IMR-90 (cell line): Measurements from ENCODE around the gene AHDC1. TPM values are rescaled to one million over a fixed set of nuclear protein-coding genes. Genes with fewer than 3 reads are reported as not detected.
A peak's percentile ranks its signal among the peaks of the same experiment; 100 is the strongest.

Experiments used
- ATAC-seq: fragments of 200-7000 bp; cut with Tn5 transposase; 2 replicates; pipeline ENCODE4 v1.9.1; 2020; ENCODE audit warnings: low read depth, mild to moderate bottlenecking, moderate library complexity
- BruUV-seq: library from RNA; stranded (reverse); fragments of 400-500 nt; replicated peaks from 2 replicates; lab custom pipeline; 2021; lab: Mats Ljungman, UMichigan
- CTCF ChIA-PET: fragments of 300-600 bp; formaldehyde crosslinking; extraction: SDS; loops from one replicate; lab custom pipeline; 2021; ENCODE audit warnings: antibody characterized with exemption; lab: Yijun Ruan, JAX
- POLR2A ChIA-PET: fragments of 300-600 bp; sonication (Branson Sonifier 250); formaldehyde crosslinking; loops from one replicate; lab custom pipeline; 2022; ENCODE audit warnings: antibody characterized with exemption; ENCODE audit not compliant: unreplicated experiment; lab: Charles Lee
- DNase-seq: peaks from one replicate; pipeline ENCODE4 v3.0.0; 2013
- H2AFZ ChIP-seq: replicated peaks from 2 replicates; pipeline ENCODE3; 2013; ENCODE audit warnings: low read length, mild to moderate bottlenecking; ENCODE audit not compliant: poor library complexity
- H2AK5ac ChIP-seq: 2 replicates; pipeline ENCODE4 v1.6.1; 2013; ENCODE audit warnings: low read depth, low read length, inconsistent platforms
- H2AK9ac ChIP-seq: replicated peaks from 2 replicates; pipeline ENCODE3; 2013; ENCODE audit warnings: mild to moderate bottlenecking, low read depth, low read length, moderate library complexity; ENCODE audit not compliant: poor library complexity
- H2BK120ac ChIP-seq: 2 replicates; pipeline ENCODE4 v1.6.1; 2013; ENCODE audit warnings: low read depth, low read length, inconsistent platforms
- H2BK15ac ChIP-seq: 3 replicates; pipeline ENCODE4 v1.6.1; 2013; ENCODE audit warnings: low read depth, low read length, inconsistent platforms
- H2BK20ac ChIP-seq: 2 replicates; pipeline ENCODE4 v1.6.1; 2013; ENCODE audit warnings: low read depth, mild to moderate bottlenecking, inconsistent platforms, low read length, moderate library complexity
- H2BK5ac ChIP-seq: 2 replicates; pipeline ENCODE4 v1.6.1; 2013; ENCODE audit warnings: mild to moderate bottlenecking, low read depth, low read length, inconsistent platforms; ENCODE audit not compliant: poor library complexity, severe bottlenecking
- H3K14ac ChIP-seq: replicated peaks from 2 replicates; pipeline ENCODE4 v1.6.1; 2013; ENCODE audit warnings: low read depth, low read length, inconsistent platforms
- H3K18ac ChIP-seq: 2 replicates; pipeline ENCODE4 v1.6.1; 2013; ENCODE audit warnings: low read depth, low read length, control low read depth
- H3K23ac ChIP-seq: 2 replicates; pipeline ENCODE4 v1.6.1; 2013; ENCODE audit warnings: low read depth, low read length, inconsistent platforms
- H3K27ac ChIP-seq: 2 replicates; pipeline ENCODE4 v1.5.1; 2013; ENCODE audit warnings: mild to moderate bottlenecking, control low read depth, low read length; ENCODE audit not compliant: insufficient read depth
- H3K27me3 ChIP-seq: 2 replicates; pipeline ENCODE4 v1.6.1; 2013; ENCODE audit warnings: low read length; ENCODE audit not compliant: control insufficient read depth, insufficient read depth
- H3K36me3 ChIP-seq: 2 replicates; pipeline ENCODE4 v1.6.1; 2013; ENCODE audit warnings: low read length, mixed read lengths; ENCODE audit not compliant: control insufficient read depth, insufficient read depth
- H3K4ac ChIP-seq: 2 replicates; pipeline ENCODE4 v1.6.1; 2013; ENCODE audit warnings: low read depth, low read length, inconsistent platforms
- H3K4me1 ChIP-seq: 2 replicates; pipeline ENCODE4 v1.6.1; 2013; ENCODE audit warnings: low read length, mixed read lengths; ENCODE audit not compliant: control insufficient read depth, insufficient read depth
- H3K4me2 ChIP-seq: 2 replicates; pipeline ENCODE4 v1.6.1; 2013; ENCODE audit warnings: low read depth, mild to moderate bottlenecking, control low read depth, low read length, moderate library complexity
- H3K4me3 ChIP-seq: 2 replicates; pipeline ENCODE4 v1.5.1; 2013; ENCODE audit warnings: low read depth, mild to moderate bottlenecking, control low read depth, low read length, moderate library complexity; ENCODE audit not compliant: insufficient read depth
- H3K56ac ChIP-seq: 2 replicates; pipeline ENCODE4 v1.6.1; 2013; ENCODE audit warnings: low read length, inconsistent platforms; ENCODE audit not compliant: insufficient read depth; ENCODE audit errors: extremely low read depth
- H3K79me1 ChIP-seq, 2 experiments: 2 replicates each; pipeline ENCODE4 v1.6.1; 2013; ENCODE audit warnings: low read length in 2 of 2, inconsistent platforms in 1 of 2, low read depth in 1 of 2
- H3K9ac ChIP-seq: 2 replicates; pipeline ENCODE4 v1.6.1; 2013; ENCODE audit warnings: low read depth, low read length, control low read depth
- H3K9me1 ChIP-seq: 2 replicates; pipeline ENCODE4 v1.6.1; 2013; ENCODE audit warnings: low read length, inconsistent platforms; ENCODE audit not compliant: insufficient read depth
- H3K9me3 ChIP-seq: 2 replicates; pipeline ENCODE4 v1.6.1; 2013; ENCODE audit warnings: low read length; ENCODE audit not compliant: control insufficient read depth, insufficient read depth
- H4K20me1 ChIP-seq: 2 replicates; pipeline ENCODE4 v1.6.1; 2013; ENCODE audit warnings: low read length, inconsistent platforms; ENCODE audit not compliant: insufficient read depth
- H4K5ac ChIP-seq: 2 replicates; pipeline ENCODE4 v1.6.1; 2013; ENCODE audit warnings: mild to moderate bottlenecking, low read depth, low read length, control low read depth
- H4K8ac ChIP-seq, 2 experiments: 2 replicates each; pipeline ENCODE4 v1.6.1; 2013; ENCODE audit warnings: low read depth in 2 of 2, low read length in 2 of 2, control low read depth in 1 of 2, inconsistent platforms in 1 of 2
- H4K91ac ChIP-seq: 2 replicates; pipeline ENCODE4 v1.6.1; 2013; ENCODE audit warnings: low read depth, low read length, inconsistent platforms; ENCODE audit not compliant: insufficient read depth
- BHLHE40 ChIP-seq: fragments of 150-350 bp; IDR thresholded peaks from 2 replicates; pipeline ENCODE4 v1.6.1; 2016; ENCODE audit warnings: mild to moderate bottlenecking, low read depth, low read length
- FOS ChIP-seq: fragments of 150-350 bp; IDR thresholded peaks from 2 replicates; pipeline ENCODE4 v1.6.1; 2016; ENCODE audit warnings: low read depth, low read length
- MAFK ChIP-seq: IDR thresholded peaks from 2 replicates; pipeline ENCODE4 v1.6.1; 2012; ENCODE audit warnings: low read depth, low read length, improper control_type of control experiment
- MAZ ChIP-seq: IDR thresholded peaks from 2 replicates; pipeline ENCODE4 v1.6.1; 2012; ENCODE audit warnings: low read depth, mild to moderate bottlenecking, low read length, improper control_type of control experiment, moderate library complexity, borderline replicate concordance
- NFE2L2 ChIP-seq: fragments of 150-350 bp; IDR thresholded peaks from 2 replicates; pipeline ENCODE4 v1.6.1; 2016; ENCODE audit warnings: low read depth, mild to moderate bottlenecking, low read length
- POLR2A ChIP-seq: IDR thresholded peaks from 2 replicates; pipeline ENCODE4 v1.6.1; 2012; ENCODE audit warnings: mild to moderate bottlenecking, low read depth, low read length
- RCOR1 ChIP-seq: IDR thresholded peaks from 2 replicates; pipeline ENCODE4 v1.6.1; 2012; ENCODE audit warnings: mild to moderate bottlenecking, low read length, improper control_type of control experiment; ENCODE audit not compliant: insufficient replicate concordance
- RFX5 ChIP-seq: IDR thresholded peaks from 2 replicates; pipeline ENCODE4 v1.8.0; 2012; ENCODE audit warnings: low read depth, mild to moderate bottlenecking, low read length, moderate library complexity
- whole genome bisulfite sequencing, 2 experiments: methylation state at CpG; one replicate each; pipeline versions ENCODE4 v1.1.5 to v1.1.7; 2013; ENCODE audit warnings: missing lambda C conversion rate in 2 of 2; ENCODE audit not compliant: insufficient read length in 1 of 2; ENCODE audit errors: extremely low coverage in 2 of 2; 5-methylcytosine and 5-hydroxymethylcytosine counted together
- dilution Hi-C: fragments of 300-500 bp; cut with HindIII; formaldehyde crosslinking; loops from one replicate; pipeline ENCODE4 v1.14.3; 2018; ENCODE audit warnings: low sequenced_read_pairs; ENCODE audit not compliant: unreplicated experiment
- in situ Hi-C: fragments of 300-500 bp; cut with MboI; formaldehyde crosslinking; loops from 3 replicates; pipeline ENCODE4 v1.14.3; 2019; ENCODE audit warnings: low sequenced_read_pairs, inconsistent platforms, mixed read lengths
- intact Hi-C: fragments of 100-400 bp; cut with micrococcal nuclease; formaldehyde crosslinking; loops from 2 replicates; pipeline ENCODE4 v1.10.0; 2022
- polyA plus RNA-seq, 3 experiments: library from polyadenylated mRNA; depleted of rRNA; stranded (reverse); fragments of >200 nt; gene quantifications; 2 replicates each; pipeline ENCODE4 v1.2.3, GENCODE V29; 2012; ENCODE audit warnings: low replicate concordance in 1 of 3
- total RNA-seq: library from RNA; depleted of rRNA; stranded (reverse); fragments of >200 nt; gene quantifications from 2 replicates; pipeline ENCODE4 v1.2.3, GENCODE V29; 2012
- TF ChIP-seq, protein P1 (sequence below): fragments of 150-350 bp; IDR thresholded peaks from 2 replicates; pipeline ENCODE4 v1.6.1; 2017; ENCODE audit warnings: mild to moderate bottlenecking, antibody characterized with exemption, low read length, low read depth
- TF ChIP-seq, protein P2 (sequence below): fragments of 150-350 bp; IDR thresholded peaks from 2 replicates; pipeline ENCODE4 v1.6.1; 2016; ENCODE audit warnings: low read depth, mild to moderate bottlenecking, low read length, moderate library complexity, borderline replicate concordance

Gene AHDC1
- total and polyA plus RNA-seq, 2 of the 4 experiments (the other 2 are of a cell fraction), result 2.0 to 11.6 TPM

- WGBS, 2 experiments, result no CpG with 5 or more reads among the region's 3 CpGs
- Histone ChIP-seq H2AK9ac (peak overlapping the region; percentile 31), H3K18ac (no peak overlapping the region), H2BK20ac (no peak overlapping the region), H4K91ac (no peak overlapping the region), H4K5ac (no peak overlapping the region), H2BK120ac (no peak overlapping the region), H3K4me2 (no peak overlapping the region), H3K4me3 (no peak overlapping the region), H3K9ac (no peak overlapping the region), H2AFZ (no peak overlapping the region), H3K23ac (no peak overlapping the region), H2AK5ac (no peak overlapping the region), H3K79me1 (peaks cover 52 to 90% of the 10 kb centered on the region in 2 experiments), H3K9me1 (peaks cover 13% of the 10 kb centered on the region; the same call in 1 of the 2 replicates), H3K27me3 (no peaks in the 10 kb centered on the region), H3K14ac (no peak overlapping the region), H4K8ac (no peak overlapping the region), H3K4ac (no peak overlapping the region), H3K9me3 (no peaks in the 10 kb centered on the region), H3K4me1 (peaks cover 63% of the 10 kb centered on the region), H3K56ac (no peak overlapping the region), H3K36me3 (no peaks in the 10 kb centered on the region), H2BK5ac (no peak overlapping the region), H4K20me1 (peaks cover 60% of the 10 kb centered on the region), H3K27ac (no peak overlapping the region), H2BK15ac (no peak overlapping the region)
- POLR2A ChIA-PET, result interaction anchor here (0.5 kb wide), 1 partner anchor 149 kb away, joined by 5 read pairs; no protein-coding TSS in a partner anchor
- intact Hi-C loops, result no loop called here
- dilution Hi-C loops, result no loop called here
- BruUV-seq, result no TSS peak
- no peak for TF ChIP-seq FOS
- TF ChIP-seq, protein P1, sequence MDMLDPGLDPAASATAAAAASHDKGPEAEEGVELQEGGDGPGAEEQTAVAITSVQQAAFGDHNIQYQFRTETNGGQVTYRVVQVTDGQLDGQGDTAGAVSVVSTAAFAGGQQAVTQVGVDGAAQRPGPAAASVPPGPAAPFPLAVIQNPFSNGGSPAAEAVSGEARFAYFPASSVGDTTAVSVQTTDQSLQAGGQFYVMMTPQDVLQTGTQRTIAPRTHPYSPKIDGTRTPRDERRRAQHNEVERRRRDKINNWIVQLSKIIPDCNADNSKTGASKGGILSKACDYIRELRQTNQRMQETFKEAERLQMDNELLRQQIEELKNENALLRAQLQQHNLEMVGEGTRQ, result no peak
- no peak for TF ChIP-seq MAFK
- TF ChIP-seq POLR2A, result no peak
- no peak for TF ChIP-seq MAZ
- TF ChIP-seq BHLHE40, result no peak
- TF ChIP-seq NFE2L2, result no peak
- TF ChIP-seq RCOR1, result no peak
- TF ChIP-seq, protein P2, sequence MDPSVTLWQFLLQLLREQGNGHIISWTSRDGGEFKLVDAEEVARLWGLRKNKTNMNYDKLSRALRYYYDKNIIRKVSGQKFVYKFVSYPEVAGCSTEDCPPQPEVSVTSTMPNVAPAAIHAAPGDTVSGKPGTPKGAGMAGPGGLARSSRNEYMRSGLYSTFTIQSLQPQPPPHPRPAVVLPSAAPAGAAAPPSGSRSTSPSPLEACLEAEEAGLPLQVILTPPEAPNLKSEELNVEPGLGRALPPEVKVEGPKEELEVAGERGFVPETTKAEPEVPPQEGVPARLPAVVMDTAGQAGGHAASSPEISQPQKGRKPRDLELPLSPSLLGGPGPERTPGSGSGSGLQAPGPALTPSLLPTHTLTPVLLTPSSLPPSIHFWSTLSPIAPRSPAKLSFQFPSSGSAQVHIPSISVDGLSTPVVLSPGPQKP, result no peak
- TF ChIP-seq RFX5, result no peak
- no peak for ATAC-seq
- DNase-seq, result no peak
- CTCF ChIA-PET, result interaction anchor here (0.6 kb wide), 2 partner anchors 83 to 182 kb away, joined by 3 to 5 read pairs; no protein-coding TSS in a partner anchor
- in situ Hi-C loops, result no loop called here
Measured at GRCh38 chr1:27570784-27571183, 33.2 kb downstream of the AHDC1 start.
